Cerebellar nuclear complex (tissue), 1 donor: ENCODE results near the gene ZNF761.
"Not testable (repeated sequence)": the region's sequence is repeated elsewhere in the genome, so short reads cannot be mapped to it uniquely, and the experiment has no call there.

Experiments
- DNase-seq, 2 experiments: peaks; one replicate each; lab custom pipeline; 2025; lab: John Stamatoyannopoulos, UW

Gene ZNF761

DNA sequence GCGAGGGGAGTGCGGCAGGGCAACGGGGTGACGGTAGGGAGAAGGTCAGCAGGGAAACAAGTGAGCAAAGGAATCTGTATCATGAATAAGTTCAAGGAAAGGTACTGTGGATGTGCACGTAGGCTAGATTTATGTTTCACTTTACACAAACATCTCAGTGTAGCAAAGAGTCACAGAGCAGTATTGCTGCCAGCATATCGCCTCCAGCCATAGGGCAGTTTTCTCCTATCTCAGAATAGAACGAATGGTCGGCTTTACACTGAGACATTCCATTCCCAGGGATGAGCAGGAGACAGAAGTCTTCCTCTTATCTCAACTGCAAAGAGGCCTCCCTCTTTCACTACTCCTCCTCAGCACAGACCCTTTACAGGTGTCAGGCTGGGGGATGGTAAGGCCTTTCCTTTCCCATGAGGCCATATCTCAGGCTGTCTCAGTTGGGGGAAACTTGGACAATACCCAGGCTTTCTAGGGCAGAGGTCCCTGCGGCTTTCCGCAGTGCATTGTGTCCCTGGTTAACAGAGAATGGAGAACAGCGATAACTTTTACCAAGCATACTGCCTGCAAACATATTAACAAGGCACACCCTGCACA, 28.4 kb downstream of the ZNF761 start:
- not testable (repeated sequence) for DNase-seq

DNA sequence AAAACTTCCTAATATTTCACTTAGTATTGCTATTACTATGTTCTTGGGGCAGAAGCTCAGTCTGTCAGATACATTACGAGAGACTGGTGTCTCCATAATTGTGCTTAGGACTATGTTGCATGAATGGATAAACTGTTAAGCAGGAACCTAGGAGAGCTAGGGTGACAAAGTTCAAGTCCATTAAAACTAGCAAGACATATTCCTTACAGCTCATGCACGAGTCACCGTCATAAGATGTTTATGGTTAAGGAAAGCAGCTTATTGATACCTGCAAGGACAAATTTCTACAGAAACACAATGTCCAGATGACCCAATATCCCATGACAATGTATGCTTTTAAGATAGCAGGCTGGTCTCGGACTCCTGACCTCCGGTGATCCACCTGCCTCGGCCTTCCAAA, 30.1 kb downstream of the ZNF761 start:
- no peak for DNase-seq

DNA sequence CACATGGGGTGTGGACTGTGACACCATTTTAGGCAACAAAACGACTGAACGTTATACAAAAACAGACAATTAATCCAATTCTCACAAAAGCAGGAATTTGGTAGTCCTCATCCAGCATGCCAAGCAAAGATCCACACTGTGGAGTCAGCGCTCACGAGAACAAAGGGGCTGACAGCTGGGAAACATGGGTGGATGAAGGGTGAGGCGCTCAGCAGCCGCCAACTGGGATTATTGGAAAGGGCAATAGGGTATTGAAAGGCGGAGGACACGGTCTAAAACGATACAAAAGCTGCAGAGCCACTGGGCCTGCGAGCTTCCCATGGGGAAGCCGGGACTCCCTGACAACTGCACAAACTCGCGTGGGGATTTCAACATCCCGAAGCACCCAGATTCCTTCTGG, 31.1 kb downstream of the ZNF761 start:
- DNase-seq = no peak

DNA sequence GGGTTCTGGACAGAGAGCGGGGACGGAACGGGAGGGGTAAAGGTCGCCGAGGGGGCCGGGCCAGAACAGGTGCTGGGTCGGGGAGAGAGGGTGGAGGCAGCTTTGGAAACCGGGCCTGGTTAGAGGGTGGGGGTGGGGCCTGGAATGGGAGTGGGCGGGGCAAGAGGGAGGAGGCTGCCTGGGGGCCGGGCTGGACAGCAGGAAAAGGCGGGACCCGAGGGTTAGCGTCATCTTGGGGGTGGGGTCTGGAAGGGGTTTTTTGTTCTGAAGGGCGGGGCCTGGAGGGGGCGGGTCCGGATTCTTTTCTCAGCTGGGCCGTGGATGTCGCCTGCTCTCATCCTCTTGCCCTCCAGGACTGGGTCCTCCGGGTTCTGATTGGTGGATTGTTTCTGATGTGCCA, 31.5 kb downstream of the ZNF761 start:
- peak in 1 of 2 experiments; percentile 2 for DNase-seq

DNA sequence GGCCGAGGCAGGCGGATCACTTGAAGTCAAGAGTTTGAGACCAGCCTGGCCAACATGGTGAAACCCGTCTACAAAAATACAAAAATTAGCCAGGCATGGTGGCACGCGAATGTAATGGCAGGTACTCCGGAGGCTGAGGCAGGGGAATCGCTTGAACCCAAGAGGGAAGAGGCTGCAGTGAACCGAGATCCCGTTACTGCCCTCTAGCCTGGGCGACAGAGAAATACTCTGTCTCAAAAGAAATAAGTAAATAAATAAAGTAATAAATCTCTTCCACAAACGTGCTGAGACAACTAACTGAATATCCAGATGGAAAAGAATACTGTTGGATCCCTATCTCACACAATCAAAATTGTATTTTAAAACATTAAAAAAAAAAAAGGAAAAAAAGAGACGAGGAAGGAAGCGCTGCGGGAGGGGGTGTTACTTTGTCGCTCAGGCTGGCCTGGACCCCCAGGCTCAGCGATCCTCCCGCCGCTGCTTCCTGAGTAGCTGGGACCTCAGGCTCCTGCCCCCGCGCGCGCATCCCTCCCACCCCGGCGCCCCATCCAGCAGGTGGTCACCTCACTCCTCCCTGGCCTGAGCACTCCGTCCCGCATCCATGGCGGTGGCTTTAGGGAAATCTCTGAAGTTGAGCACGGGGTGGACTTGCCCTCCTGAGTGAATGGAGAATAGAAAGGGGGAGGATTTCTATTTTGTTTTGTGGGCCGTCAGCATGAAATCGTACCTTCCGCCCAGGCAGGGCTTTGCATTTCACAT, 35.1 kb downstream of the ZNF761 start:
- no peak for DNase-seq

DNA sequence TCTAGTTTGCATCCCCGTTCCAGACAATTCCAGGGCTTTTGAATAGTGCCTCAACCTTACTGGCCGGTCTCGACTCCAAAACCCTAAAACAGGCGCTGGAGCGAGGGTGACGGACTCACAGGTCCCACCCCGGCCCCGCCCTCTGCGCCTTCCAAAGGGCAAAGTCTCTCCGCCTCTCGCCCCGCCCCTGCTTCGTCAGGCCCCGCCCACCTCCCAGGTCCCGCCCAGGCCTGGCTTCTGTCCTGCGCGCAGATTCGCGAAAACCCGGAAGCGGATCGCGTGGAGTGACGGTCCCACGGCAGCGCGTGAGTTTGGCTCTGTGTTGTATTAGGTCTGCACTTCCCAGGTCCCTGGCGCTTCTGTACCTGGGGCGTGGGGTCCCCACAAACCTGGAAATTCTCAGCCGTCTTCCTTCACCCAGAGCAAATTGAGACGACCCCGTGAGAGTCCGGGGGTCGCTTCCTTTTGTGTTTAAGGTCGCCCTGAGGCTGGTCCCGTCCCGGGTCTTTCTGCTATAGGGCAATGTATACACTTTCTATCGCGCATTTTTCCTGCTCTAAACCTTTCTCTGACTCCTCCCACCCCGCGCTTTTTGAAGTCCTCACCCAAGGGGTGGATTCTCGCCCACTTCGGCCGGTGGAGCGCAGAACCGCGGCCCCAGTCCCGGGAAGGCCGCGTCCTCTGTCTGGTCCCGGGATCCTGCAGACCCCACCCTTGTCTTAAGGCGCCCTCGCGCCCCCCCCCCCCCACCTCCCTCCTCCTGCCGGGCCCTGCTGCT, 35.9 kb downstream of the ZNF761 start, which contains the start of gene ZNF813:
Gene ZNF813 (plus strand): TSS at position 249 of the 778 bp plus-strand sequence. CDS start 16,090 bp downstream, outside the sequence.
- peak in 1 of 2 experiments; percentile 34 for DNase-seq

DNA sequence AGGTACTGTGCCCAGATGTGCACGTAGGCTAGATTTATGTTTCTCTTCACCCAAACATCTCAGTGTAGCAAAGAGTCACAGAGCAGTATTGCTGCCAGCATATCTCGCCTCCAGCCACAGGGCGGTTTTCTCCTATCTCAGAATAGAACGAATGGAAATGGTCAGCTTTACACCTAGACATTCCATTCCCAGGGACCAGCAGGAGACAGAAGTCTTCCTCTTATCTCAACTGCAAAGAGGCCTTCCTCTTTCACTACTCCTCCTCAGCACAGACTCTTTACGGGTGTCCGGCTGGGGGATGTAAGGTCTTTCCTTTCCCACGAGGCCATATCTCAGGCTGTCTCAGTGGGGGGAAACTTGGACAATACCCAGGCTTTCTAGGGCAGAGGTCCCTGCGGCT, 36.8 kb downstream of the ZNF761 start:
- not testable (repeated sequence) for DNase-seq

DNA sequence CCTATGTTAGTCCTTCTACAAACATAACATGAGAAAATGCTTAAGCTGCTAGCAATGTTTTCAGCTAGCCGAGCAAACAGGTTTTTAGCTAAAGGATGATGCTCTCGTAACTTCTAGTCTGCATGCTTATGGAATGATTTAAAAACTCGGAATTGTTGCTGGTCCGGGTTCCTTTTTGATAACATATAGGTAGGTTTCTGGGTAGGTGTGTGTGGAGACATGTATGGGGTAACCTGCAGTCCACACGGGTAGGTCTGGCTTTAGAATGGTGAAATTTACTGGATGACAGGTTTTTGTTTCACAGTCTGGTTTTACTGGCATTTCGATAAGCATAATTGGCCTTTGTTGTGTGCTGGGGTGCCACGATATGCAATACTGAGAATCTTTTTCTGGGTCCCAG, 40.1 kb downstream of the ZNF761 start:
- no peak for DNase-seq

DNA sequence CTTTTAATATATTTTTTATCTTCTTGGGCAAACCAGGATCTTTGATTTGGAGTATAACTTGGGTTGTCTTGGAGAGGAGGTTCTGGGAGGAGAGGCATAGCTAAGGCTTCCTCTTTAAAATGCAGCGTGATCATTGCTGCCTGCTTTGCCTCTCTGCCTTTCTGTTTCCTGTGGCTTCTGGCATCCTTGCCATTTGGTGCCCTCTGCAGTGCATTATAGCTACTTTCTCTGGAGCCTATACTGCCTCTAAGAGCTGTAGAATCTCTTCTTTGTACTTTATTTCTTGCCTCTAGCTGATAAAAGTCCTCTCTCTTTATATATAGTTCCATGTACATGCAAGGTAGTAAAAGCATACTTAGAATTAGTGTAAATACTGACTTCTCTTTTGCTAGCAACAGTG, 43.0 kb downstream of the ZNF761 start:
- DNase-seq = not testable (repeated sequence)

DNA sequence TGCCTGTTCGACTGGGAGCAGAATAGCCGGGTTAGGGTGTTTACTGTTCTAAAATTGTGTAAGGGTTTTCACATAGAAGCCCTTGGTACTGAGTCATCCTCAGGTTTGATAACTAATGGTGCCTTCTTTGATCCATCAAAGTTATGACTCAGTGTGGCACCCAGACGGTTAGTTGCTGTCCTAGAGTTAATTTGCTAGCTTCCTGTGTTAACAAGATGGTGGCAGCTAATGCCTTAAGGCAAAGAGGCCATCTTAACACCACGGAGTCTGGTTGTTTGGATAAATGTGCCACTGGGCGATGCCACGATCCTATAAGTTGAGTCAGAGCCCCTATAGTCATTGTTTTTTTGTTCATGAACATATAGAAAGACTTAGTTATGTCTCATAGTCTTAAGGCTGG, 43.7 kb downstream of the ZNF761 start:
- not testable (repeated sequence) for DNase-seq

DNA sequence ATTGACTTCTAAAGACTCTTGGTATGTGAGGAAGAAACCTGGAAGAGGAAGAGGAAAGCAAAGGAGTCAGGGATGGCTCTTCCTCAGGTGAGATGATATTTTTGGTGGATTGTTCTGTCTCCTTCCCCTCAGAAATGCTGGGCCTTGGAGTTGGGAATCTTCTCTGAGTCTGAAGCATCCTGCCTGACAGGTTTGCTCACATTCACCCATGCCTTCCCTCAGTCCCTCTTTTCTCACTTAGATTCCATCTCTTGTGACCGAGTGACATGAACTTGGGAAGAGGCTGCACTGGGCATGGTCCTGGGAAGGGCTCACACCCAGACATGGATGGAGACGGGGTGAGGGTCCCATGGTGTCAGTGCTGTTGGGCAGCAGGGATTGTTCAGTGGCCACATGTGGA, 52.0 kb downstream of the ZNF761 start:
- not testable (repeated sequence) for DNase-seq

DNA sequence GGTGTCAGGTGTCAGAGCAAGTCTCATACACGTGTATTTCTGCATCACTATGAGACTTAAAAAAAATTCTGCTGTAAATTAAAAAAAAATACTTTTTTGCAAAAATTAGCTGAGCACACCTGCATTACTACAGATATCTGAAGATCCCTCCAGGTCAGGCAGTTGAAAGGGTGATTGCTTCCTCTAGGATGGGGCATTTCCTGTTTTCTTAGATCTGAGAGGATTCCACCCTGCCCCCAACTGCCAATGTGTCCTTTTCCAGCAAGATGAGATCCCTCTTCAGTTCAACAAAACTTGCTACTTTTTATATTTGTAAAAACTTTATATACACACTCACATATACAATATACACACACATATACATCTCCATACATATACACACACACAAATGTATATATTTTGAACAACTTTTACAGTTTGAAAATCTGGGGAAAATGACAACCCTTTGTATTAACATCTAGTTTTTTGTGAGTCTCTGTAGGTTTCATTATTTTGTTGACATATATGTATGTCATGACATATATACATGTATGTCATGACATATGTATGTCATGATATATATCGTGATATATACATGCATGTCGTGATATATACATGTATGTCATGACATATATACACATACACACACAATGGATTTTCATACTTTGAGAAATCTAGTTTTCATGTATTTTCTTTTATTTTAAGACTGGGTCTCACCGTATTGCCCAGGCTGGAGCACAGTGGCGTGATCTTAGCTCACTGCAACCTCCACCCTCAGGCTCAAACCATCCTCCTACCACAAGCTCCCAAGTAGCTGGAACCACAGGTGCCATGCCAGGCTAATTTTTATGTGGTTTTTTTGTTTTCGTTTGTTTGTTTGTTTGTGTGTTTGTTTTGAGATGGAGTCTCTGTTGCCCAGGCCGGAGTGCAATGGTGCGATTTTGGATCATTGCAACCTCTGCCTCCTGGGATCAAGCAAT, 53.5 kb downstream of the ZNF761 start:
- no peak for DNase-seq

DNA sequence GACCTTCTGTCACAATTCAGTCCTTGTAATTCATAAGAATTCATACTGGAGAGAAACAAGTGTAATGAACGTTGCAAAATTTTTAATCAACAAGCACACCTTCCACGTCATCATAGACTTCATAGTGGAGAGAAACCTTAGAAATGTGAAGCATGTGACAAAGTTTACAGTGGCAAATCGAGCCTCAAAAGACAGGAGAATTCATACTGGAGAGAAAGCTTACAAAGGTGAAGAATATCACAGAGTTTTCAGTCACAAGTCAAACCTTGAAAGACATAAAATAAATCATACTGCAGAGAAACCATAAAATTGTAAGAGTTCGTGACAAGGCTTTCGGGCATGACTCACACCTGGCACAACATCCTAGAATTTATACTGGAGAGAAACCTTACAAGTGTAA, 60.4 kb downstream of the ZNF761 start:
- DNase-seq = no peak

DNA sequence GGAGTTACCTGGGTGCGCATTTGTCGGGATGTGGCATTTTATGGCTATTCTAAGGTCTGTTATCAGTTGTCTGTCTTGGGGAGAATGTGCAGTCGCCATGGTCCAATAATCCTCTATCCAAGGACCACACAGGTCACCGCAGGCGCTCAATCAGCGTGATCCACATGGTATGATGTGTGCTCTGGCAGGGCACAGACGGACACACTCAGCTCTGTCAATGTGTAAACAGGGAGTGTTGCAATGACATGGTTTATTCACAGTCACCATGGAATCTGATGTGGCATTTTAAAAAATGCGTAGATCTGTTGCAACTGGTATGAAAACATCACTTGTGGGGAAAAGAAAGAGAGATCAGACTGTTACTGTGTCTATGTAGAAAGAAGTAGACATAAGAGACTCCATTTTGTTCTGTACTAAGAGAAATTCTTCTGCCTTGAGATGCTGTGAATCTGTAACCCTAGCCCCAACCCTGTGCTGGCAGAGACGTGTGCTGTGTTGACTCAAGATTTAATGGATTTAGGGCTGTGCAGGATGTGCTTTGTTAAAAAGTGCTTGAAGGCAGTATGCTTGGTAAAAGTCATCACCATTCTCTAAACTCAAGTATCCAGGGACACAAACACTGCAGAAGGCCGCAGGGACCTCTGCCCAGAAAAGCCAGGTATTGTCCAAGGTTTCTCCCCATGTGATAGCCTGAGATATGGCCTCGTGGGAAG, 65.7 kb downstream of the ZNF761 start:
- DNase-seq = not testable (repeated sequence)

DNA sequence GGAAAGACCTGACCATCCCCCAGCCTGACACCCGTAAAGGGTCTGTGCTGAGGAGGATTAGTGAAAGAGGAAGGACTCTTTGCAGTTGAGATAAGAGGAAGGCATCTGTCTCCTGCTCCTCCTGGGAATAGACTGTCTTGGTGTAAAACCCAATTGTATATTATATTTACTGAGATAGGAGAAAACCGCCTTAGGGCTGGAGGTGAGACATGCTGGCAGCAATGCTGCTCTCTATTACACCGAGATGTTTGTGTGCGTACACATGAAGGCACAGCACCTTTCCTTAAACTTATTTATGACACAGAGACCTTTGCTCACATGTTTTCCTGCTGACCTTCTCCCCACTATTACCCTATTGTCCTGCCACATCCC, 66.2 kb downstream of the ZNF761 start:
- not testable (repeated sequence) for DNase-seq

DNA sequence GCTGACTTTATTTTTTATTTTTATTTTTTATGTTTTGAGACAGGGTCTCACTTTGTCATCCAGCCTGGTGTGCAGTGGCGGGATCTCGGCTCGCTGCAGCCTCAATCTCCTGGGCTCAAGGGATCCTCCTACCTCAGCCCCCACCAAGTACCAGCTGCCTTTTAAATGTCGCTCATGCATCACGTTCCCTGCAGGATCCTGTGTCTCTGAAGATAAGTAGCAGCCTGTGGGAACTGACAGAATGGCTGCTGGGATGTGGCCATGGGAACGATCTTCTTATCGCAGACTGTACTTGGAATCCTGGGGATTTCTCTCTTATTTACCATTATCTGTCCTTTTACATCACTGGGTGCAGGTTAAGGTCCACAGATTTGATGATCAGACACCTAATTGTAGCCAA, 71.4 kb downstream of the ZNF761 start:
- DNase-seq = not testable (repeated sequence)

DNA sequence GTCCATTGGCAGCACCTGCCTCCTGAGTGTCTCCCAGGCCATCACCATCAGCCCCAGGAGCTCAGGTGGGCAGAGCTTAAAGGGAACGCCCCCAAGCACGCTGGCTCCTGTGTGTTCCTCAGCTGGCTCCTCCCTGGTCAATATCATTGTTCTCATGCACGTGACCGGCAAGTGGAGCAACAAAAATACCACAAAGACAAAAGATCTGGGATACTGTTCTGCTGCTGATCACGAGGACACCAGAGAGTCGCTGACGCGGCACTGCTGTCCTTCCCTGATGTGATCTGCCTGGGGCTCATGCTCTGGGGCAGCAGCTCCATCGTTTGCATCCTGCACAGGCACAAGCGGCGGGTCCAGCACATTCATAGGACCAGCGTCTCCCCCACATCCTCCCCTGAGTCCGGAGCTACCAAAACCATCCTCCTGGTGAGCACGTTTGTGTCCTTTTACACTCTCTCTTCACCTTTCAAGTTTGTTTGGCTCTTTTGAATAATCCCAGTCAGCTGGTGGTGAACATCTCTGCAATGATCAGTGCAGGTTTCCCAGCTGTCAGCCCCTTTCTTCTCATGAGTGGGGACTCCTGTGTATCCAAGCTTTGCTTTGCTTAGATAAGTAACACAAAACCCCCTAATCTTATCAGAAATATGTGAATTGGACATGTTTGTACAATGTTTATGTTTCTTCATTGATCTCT, 72.0 kb downstream of the ZNF761 start:
- DNase-seq = not testable (repeated sequence)

DNA sequence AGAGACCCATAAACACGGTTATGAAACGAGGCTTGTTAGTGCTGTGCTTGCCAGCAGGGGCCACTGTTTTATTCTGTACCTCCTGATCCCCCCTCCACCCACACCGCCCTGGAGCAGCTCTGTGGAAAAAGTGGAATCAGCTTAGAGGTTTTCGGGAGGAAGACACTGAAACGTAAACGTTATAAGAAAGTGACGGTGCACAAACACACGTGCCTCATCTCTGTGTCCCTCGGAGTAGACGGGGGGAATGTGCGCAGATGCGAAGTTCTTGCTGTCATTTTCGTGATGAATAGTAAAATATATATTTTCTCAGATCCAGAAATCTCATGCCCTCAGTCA, 72.5 kb downstream of the ZNF761 start:
- DNase-seq = not testable (repeated sequence)

DNA sequence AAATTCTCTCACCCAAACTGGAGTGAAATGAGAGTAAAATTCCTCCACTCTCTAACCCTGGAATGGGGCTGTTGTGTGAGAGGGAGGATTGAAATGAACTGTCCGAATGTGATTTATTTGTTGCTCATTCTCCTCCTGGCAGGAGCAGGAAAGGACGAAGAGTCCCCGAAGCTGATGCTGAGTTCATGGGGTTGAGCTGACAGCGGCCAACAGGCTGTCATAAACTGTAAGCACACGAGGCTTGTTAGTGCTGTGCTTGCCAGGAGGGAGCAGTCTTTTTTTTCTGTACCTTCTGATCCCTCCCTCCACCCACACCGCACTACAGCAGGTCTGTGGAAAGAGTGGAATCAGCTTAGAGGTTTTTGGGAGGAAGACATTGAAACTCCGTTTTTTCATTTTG, 73.1 kb downstream of the ZNF761 start:
- DNase-seq = no peak

DNA sequence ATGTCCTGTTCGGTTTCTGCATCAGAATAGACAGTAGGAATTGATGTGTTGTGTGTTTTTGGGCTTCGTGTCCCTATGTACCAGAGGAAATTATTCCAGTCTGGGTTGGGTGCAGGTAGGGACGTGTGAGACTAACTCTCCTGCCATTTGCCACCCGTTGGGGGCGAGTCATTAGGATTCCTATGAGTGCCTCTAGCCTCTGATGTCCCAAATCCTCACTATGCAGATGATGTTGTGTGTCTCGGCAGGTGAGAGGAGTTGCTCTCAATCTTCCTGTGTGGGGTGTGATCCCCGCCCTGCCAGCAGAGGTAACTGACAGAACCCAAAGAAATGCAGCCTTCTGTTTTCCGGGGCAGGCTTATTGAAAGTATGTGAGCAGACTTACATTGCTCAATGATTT, 74.9 kb downstream of the ZNF761 start:
- DNase-seq = no peak
